ENCODE data around the gene HTT. TPM values are rescaled to one million over a fixed set of nuclear protein-coding genes. Genes with fewer than 3 reads are reported as not detected.
"Not testable (repeated sequence)": the region's sequence is repeated elsewhere in the genome, so short reads cannot be mapped to it uniquely, and the experiment has no call there.

Gene HTT
- total RNA-seq, 1 donor from 2014 or later: 73.6 TPM

GRCh38 chr4:3158841-3159240 is 84.4 kb downstream of the HTT start:
- no peak for TF ChIP-seq CTCF (IDR thresholded peaks at IDR 0.05; ENCODE audit: unreplicated experiment)
- Mint-ChIP-seq H3K36me3 (peaks cover 53% of the 10 kb centered on the region), H3K27ac (no peak overlapping the region), H3K4me3 (no peak overlapping the region), H3K4me1 (no peaks in the 10 kb centered on the region), H3K27me3 (ENCODE audit: low read depth) (no peaks in the 10 kb centered on the region), H3K9me3 (peaks cover 24% of the 10 kb centered on the region)
- DNase-seq (ENCODE audit: low spot score in 2 of 2, unreplicated experiment in 2 of 2): no peak

GRCh38 chr4:3160438-3160837 is 86.0 kb downstream of the HTT start:
- H3K4me3 Mint-ChIP-seq: no peak overlapping the region
- no peak for TF ChIP-seq CTCF (IDR thresholded peaks at IDR 0.05; ENCODE audit: unreplicated experiment)
- no peaks in the 10 kb centered on the region for H3K4me1 Mint-ChIP-seq
- no peak overlapping the region for H3K27ac Mint-ChIP-seq
- H3K36me3 Mint-ChIP-seq: peaks cover 59% of the 10 kb centered on the region
- H3K9me3 Mint-ChIP-seq: peaks cover 38% of the 10 kb centered on the region
- DNase-seq (ENCODE audit: low spot score in 2 of 2, unreplicated experiment in 2 of 2): no peak
- no peaks in the 10 kb centered on the region for H3K27me3 Mint-ChIP-seq (ENCODE audit: low read depth)

GRCh38 chr4:3161044-3161443 is 86.6 kb downstream of the HTT start:
- not testable (repeated sequence) for DNase-seq (ENCODE audit: low spot score in 2 of 2, unreplicated experiment in 2 of 2); H3K4me3 Mint-ChIP-seq; H3K27ac Mint-ChIP-seq; H3K27me3 Mint-ChIP-seq (ENCODE audit: low read depth); H3K4me1 Mint-ChIP-seq
- Mint-ChIP-seq H3K9me3 (peaks cover 41% of the 10 kb centered on the region), H3K36me3 (peaks cover 65% of the 10 kb centered on the region)

- not testable (repeated sequence) for H3K4me3 Mint-ChIP-seq; H3K4me1 Mint-ChIP-seq; H3K27ac Mint-ChIP-seq; H3K27me3 Mint-ChIP-seq (ENCODE audit: low read depth); DNase-seq (ENCODE audit: low spot score in 2 of 2, unreplicated experiment in 2 of 2)
- peaks cover 49% of the 10 kb centered on the region for H3K9me3 Mint-ChIP-seq
- H3K36me3 Mint-ChIP-seq: peaks cover 83% of the 10 kb centered on the region
These were observed 92.0 kb downstream of the HTT start for GRCh38 chr4:3166434-3166833.

- Mint-ChIP-seq H3K27me3 (ENCODE audit: low read depth) (no peaks in the 10 kb centered on the region), H3K4me1 (no peaks in the 10 kb centered on the region), H3K36me3 (peaks cover 77% of the 10 kb centered on the region), H3K27ac (peak overlapping the region; percentile 5), H3K9me3 (peaks cover 33% of the 10 kb centered on the region), H3K4me3 (no peak overlapping the region)
- no peak for TF ChIP-seq CTCF (IDR thresholded peaks at IDR 0.05; ENCODE audit: unreplicated experiment)
- no peak for DNase-seq (ENCODE audit: low spot score in 2 of 2, unreplicated experiment in 2 of 2)
These were observed 93.5 kb downstream of the HTT start for GRCh38 chr4:3168029-3168428.

GRCh38 chr4:3174371-3175338 is 100.2 kb downstream of the HTT start:
- no peak for DNase-seq (ENCODE audit: low spot score in 2 of 2, unreplicated experiment in 2 of 2)
- Mint-ChIP-seq H3K27ac (no peak overlapping the region), H3K27me3 (ENCODE audit: low read depth) (no peaks in the 10 kb centered on the region), H3K4me3 (no peak overlapping the region), H3K9me3 (peaks cover 5% of the 10 kb centered on the region), H3K4me1 (peaks cover 1% of the 10 kb centered on the region), H3K36me3 (peaks cover 41% of the 10 kb centered on the region)
- TF ChIP-seq CTCF (IDR thresholded peaks at IDR 0.05; ENCODE audit: unreplicated experiment): no peak

Measured in mesothelial cell of epicardium (in vitro differentiated cells).